ENCODE data around the gene LBR.
"Not testable (repeated sequence)": the region's sequence is repeated elsewhere in the genome, so short reads cannot be mapped to it uniquely, and the experiment has no call there.

Gene LBR

DNA sequence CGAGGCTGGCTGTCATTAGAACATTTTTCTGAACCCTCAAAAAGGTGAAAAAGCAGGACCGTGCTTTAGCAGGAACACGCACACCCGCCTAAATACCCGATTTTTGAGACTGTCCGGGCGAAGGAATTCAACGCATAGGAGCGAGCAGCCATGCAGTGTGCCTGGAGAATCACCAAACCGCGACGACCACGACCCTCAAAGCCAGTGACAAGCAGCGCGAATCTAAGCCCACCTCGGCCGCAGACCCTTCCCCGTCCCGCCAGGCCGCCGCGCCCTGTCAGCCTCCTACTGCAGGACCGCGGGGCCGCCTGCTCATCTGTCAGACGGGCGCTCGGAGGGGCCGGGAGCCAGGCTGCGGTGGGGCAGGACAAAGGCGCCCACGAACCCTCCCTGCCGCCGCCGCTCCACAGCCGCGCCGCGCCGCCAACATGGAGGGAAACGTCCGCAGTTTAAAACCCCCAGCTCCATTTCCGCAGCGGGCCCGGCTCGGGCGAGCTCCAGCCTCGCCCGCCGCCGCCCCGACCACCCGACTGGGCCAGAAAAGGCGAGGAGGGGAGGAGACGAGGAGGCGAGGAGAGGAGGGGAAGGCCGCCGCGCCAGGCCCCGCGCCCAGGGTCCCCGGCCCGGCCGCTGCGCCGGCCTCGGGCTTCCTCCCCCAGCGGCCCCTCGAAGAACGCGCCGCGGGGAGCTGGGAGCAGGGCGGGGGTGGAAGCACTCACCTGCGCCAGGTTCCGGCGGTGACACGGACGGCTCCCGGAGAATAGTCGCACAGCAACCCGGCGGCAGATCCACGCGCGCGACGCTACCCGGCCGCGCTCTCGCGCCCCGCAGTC, at the start of gene LBR:
Gene LBR, minus strand, starts transcription at position 804 of the 833 bp plus-strand sequence. CDS start 3,963 bp downstream, outside the sequence.
- no peak for DNase-seq (ENCODE audit: low spot score)

DNA sequence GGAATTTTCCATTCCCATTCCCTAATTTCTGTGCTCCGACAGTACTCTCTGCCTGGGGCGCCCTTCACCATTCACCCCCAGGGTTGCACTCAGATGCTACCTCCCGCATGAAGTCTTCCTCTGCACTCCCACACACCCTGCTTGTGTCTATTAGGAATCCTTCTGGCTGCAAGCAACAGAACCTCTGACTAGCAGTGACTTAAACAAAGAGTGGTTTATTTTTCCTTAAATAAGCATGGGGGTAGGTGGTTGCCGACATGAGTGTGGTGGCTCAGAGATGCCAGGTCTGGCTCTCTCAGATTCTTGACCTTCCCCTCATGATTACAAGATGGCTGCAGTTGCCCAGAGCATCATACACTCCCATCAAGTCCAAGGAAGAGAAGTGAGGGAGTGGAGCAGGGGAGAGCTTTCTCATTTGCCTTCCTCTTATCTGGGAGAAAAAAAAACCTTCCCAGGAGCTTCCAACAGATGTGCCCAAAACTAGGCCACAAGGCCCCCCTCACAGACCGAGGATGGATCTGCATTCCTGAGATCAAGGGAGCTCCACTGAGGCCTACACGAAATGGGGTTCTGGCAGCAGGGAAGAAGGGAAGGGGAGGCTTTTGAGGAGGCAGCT, 49.6 kb upstream of the LBR start:
- no peak for DNase-seq (ENCODE audit: low spot score)

DNA sequence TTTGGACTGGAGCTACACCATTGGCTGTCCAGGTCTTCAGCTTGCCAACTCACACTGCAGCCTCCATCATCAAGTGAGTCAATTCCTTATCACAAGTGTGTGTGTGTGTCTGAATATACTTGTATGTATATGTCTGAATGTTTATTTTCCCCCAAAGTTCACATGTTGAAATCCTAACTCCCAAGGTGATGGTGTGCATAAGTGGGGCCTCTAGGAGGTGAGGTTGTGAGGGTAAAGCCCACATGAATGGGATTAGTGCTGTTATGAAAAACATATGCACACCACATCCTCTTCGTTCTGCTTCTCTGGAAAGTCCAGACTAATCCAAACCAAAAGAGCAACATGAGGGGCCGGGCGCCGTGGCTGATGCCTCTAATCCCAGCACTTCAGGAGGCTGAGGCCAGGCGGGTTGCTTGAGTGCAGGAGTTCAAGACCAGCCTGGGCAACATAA, 48.7 kb upstream of the LBR start:
- DNase-seq (ENCODE audit: low spot score), result no peak

DNA sequence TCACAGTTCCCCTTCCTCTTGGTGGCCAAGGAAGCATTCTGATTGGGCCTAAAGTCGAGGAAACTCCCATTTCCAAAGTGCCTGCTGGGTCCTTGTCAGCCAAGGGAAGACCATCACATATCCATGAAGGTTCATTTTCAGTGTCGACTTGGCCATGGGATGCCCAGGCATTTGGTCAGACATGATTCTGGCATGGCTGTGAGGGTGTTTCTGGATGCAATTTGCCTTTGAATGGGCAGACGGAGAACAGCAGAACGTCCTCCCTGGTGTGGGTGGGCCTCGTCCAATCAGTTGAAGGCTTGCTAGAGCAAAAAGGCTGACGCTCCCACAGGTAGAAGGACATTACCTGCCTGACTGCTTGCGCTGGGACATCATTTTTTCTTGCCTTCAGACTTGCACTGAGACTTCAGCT, 48.3 kb upstream of the LBR start:
- no peak for DNase-seq (ENCODE audit: low spot score)

DNA sequence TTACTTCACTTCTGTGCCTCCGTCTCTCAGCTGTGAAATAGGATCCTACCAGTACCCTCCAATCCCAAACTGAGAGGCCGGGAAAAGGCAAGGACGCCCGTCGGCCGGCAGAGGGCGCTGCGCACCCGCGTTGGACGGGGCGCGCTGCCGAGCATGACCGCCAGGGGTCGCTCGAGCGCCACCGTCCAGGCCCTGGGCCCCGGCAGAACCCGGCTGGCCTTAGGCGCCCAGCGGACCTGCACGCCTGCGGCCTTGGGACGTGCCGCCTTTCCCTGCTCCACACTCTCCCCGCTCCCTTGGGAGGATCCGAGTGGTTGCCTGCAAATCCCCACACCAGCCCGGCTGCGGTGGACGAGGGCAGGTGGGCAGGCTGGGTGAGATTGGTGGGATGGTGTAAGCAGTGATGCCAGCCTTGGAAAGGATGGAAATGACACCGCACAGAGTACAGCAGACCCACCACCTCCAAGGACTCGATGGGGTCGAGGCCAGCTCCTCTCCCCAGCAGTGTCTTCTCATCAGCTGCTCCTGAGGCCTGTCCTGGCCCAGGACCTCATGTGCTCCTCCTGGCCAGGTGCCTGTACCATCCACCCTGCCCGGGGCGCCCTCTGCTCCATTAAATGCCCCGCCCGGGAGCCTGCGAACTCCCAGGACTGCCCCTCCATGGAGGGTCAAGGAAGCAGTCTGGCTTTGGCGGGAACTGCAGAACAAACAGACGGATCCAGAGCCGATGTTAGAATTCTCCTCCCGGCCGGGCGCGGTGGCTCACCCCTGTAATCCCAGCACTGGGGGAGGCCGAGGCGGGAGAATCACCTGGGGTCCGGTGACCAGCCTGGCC, 47.4 kb upstream of the LBR start:
- DNase-seq (ENCODE audit: low spot score), result peak; percentile 97

DNA sequence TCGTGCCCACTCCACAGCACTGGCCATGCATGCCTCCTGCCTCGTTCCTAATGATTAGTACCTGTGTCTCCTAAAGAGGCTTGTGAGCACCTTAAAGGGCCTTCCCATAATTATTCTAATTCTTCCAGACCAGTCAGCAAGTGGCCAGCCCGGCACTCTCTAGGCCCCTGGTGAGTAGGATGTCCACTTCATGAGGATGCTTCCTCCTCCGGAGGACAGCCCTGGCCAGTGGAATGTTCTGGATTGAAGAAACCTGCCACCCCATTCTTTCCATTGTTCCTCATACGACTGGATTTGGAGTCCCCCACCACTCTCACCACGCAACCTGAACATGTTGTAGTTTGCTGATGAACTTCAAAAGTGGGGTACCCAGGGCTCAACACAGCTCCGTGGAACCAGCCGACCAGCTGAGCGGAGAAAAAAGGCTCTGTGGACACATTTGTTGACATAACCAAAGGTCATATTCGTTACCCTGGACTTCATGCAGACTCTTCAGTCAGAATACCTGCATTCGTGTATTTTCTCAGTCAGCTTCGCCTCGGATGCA, 46.7 kb upstream of the LBR start:
- no peak for DNase-seq (ENCODE audit: low spot score)

DNA sequence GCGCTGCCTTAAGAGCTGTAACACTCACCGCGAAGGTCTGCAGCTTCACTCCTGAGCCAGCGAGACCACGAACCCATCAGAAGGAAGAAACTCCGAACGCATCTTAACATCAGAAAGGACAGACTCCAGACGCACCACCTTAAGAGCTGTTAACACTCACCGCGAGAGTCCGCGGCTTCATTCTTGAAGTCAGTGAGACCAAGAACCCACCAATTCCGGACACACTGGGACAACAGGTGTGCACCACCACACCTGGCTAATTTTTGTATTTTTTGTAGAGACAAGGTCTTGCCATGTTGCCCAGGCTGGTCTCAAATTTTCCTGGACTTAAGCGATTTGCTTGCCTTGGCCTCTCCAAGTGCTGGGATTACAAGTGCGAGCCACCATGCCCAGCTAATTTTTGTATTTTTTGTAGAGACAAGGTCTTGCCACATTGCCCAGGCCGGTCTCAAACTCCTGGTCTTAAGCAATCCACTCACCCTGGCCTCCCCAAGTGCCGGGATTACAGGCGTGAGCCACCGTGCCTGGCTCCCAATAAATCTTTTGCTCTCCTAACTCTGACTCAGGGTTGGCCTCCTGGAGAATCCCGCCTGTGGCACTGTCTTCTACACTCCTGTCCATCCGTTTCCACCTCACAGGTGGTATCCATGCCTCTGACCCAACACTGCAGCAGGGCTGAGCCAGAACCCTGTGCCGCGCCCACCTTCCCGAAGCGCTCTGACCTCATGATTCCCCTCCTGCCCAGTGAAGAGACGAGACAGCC, 46.0 kb upstream of the LBR start:
- not testable (repeated sequence) for DNase-seq (ENCODE audit: low spot score)

DNA sequence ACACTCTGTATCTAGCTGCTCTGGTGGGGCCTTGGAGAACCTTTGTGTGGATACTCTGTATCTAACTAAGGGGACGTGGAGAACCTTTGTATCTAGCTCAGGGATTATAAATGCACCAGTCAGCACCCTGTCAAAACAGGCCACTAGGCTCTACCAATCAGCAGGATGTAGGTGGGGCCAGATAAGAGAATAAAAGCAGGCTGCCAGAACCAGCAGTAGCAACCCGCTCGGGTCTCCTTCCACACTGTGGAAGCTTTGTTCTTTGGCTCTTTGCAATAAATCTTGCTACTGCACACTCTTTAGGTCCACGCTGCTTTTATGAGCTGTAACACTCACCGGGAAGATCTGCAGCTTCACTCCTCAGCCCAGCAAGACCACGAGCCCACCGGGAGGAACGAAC, 45.4 kb upstream of the LBR start:
- not testable (repeated sequence) for DNase-seq (ENCODE audit: low spot score)

DNA sequence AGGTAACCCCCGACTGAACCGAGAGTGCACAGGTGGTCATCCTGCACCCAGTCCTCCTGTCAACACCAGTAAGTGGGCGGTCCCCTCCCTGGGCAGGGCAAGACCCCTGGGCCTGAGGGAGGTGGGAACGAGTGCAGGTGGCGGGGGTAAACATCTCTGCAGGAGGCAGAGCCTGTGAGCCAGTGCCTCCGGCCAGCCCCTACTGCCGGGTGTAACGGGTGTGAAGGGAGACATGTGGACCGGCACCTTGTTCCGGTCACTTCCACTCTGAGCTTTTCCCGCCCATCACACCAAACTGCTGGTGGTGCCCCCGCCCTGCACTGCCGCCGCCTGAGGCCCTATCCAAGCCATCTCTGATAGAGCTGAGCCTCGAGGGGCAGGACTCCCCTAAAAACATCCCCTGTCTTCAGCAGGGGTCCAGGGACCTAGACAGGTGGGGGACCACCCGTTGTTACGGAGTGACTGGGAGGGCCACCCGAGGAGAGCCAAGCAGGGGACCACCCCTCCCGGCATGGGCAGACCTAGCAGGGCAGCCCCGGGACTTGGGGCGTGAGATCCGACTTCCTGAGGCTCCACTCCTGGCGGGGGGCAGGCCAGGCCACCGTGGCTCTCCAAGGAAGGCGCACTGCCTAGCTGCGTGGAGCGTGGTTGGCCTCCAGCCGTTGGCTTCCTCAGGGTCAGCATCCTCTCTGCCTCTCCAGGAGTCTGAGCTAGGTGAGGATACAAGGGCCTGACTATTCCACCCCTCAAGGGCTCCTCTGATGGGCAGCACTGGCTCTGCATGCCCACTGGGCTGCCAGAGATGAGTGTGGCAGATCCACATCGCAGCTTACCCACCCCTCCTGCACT, 43.8 kb upstream of the LBR start:
- no peak for DNase-seq (ENCODE audit: low spot score)

DNA sequence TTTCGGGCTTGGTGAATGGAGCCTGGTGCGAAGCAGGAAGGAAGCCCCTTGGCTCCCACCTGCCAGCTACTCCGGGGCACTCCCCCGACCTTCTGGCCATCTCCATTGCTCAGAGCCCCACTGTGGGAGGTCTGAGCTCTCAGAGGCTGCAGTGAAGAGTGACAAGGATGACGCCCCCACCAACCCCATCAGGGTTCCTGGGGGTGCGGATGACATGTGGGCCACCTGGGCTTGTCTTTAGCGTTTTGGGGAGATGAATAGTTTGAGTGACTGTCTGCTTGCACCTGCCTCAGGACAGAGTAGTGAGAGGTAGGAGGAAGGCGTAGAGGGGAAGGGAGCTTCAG, 43.2 kb upstream of the LBR start:
- DNase-seq (ENCODE audit: low spot score), result no peak

DNA sequence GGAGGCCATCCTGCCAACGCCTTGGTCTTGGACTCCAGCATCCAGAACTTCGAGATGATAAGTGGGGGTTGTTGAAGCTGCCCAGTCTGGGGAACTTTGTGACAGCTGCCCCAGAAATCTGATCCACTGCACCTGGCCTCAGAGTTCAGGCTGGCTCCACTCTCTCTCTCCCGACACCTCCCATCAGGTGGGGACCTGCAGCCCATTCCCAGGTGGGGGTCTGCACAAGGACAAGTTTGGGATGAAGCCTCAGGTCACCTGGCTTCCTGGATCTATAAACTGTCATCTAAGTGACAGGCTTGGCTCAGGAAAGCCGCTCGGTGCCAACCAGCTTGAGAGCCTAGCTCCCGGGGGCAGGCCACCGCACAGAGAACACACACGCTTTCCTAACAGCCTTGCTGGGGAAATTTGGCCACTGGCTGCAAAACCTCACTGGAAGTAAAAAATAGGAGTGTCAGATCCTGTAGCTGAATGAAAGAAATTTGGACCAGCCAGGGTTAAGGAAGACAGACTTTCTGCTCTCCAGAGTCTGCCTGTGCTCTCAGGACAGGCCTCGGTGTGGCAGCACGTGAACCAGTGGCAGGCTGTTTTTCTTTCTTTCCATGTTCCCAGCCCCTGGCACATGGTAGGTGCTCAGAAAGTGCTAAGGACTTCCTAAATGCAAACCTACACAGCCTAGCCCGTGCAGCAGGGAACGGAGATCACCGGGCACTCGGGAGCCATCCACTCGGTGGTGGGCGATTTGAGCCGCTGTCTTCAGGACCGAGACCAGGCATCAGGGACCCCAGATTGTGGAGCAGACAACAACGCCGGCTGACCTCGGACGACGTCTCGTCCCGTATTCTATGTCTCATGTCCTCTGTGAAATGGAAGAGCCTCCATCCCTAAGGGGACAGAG, 42.6 kb upstream of the LBR start:
- no peak for DNase-seq (ENCODE audit: low spot score)

DNA sequence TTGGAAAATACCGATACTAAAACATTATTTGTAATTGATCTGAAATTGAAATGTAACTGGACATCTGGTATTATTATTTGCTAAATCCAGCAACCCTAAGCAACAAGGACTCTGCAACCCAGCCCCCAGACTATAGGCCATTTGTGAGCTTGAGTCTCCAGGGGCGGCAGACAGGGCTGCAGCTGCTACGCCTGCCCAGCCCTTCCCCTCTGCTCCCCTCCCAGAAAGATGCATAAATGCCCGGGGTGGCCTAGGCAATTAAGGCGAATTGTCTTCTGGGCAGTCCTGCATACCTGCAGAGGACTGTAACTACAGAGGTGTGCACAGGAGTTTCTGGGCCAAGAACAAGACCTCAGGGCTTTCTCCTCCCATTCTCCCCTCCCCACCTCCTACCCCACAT, 41.2 kb upstream of the LBR start:
- DNase-seq (ENCODE audit: low spot score), result no peak

DNA sequence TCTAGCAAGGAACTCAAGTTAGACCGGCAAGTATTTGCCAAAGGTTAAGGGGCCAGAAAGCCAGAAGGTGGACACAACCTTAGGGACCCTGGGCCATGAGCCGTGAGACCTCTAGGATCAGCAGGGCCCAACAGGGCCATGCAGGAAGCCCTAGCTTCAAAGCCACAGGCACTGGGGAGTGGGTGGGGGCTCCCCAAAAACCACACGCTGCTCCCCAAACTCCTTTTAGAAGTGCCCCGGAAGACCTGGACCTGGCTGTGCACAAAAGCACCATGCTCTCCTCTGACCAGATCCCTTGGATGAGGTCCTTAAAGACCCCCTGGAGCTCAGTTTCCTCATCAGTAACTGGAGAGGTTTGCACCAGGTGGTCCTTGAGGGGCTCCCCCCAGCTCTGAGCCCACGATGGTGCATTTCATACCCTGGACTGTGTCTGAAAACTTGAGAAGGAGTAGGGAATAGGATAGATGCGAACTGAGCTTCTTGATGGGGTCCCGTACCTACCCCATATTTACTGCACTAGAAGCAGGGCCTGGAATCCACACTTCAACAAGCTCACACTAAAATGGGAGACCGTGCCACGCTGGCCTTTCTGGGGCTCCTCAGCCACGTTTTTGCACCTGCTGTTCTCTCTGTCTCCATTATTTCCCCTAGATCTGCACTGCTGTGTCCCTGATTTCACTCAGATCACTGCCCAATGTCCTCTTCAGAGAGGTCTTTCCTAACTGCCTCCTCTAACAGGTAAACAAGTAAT, 40.6 kb upstream of the LBR start:
- no peak for DNase-seq (ENCODE audit: low spot score)

DNA sequence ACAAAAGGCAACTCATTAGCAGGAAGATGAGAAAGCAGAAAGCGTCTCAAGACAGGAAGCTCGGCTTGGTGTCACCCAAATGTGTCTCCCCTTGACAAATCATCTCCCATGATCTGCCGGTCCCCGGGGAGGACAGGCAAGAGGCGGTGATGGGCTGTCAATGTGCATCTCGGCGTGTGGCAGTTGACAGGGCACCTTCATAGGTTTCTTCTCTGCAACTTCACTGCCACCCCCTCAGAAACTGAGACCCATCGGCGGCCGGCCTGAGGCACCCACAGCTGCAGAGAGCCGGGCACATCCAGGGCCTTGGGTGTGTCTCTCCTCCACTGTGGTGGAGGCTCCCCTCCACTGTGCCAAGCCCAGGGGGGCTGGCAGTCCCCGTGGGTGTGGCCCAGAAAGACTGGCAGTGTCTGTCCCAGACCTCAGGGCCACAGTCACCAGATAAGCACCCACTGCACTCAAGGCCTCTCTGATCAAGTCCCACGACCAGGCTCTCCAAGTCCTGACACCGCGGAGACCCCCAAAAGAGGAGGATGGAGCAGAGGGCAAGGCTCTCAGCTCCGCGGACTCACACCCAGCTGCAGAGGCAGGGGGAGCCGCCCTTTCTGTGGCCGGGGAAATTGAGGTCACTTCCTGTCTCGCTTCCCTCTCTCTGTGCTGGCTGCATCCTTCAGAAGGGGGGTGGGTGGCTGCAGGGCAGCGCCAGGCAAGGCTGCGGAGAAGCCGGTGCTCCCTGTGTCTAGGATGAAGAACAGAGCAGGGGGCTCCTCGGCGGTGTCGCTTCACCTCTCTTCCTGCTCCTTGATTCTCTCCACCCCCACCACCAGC, 39.6 kb upstream of the LBR start:
- DNase-seq (ENCODE audit: low spot score), result no peak

DNA sequence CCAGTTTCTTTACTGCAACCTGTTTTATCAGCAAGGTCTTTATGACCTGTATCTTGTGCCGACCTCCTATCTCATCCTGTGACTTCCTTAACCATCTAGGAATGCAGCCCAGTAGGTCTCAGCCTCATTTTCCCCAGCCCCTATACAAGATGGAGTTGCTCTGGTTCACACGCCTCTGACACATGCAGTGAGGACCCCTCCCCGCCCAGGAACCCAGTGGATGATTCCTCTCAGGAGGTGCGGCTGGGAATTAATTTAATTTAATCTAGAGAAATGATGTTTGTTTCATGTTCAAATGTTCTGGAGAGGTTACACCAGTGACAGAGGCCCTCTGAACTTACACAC, 39.0 kb upstream of the LBR start:
- no peak for DNase-seq (ENCODE audit: low spot score)

DNA sequence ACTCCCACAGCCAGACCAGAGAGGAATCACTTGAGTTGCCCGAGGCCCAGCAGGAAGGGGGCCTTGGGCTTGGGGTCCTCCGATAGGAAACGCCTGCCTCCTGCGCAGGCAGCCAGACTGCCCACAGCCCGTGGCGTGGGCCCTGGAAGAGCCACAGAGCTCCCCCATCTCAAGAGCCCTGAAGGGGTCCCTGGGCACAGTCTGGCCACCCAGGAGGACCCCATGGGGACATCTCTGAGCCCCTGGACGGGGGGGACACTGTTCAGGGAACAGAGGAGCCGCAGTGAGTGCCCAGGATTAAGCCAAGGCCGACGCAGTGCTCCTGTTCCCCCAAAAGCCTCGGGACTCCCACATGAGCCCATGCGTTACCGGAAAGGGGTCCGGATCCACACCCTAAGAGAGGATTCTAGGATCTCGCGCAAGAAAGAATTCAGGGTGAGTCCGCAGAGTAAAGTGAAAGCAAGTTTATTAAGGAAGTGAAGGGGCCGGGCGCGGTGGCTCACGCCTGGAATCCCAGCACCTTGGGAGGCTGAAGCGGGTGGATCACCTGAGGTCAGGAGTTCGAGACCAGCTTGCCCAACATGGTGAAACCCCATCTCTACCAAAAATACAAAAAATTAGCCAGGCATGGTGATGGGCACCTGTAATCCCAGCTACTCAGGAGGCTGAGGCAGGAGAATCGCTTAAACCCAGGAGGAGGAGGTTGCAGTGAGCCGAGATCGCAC, 38.1 kb upstream of the LBR start:
- DNase-seq (ENCODE audit: low spot score), result no peak

All from HuH-7 (cell line).